Neural cell (in vitro differentiated cells): ENCODE data around the gene SLC24A3. TPM values are rescaled to one million over a fixed set of nuclear protein-coding genes. Genes with fewer than 3 reads are reported as not detected.

Experiments
- H2AFZ ChIP-seq: fragments of 200-600, 300-800 bp; sonication (generic), shearing (Covaris generic); 2 replicates; pipeline ENCODE4 v1.6.0; 2014; ENCODE audit warnings: low read depth, mild to moderate bottlenecking, antibody characterized with exemption, low read length, moderate library complexity
- H3F3A ChIP-seq: fragments of 200-600 bp; shearing (Covaris generic); 2 replicates; pipeline ENCODE4 v1.6.1; 2016; ENCODE audit warnings: mild to moderate bottlenecking, moderate library complexity, mixed read lengths, antibody characterized with exemption, low read length; ENCODE audit not compliant: insufficient read depth, poor library complexity, severe bottlenecking
- H3K27ac ChIP-seq: fragments of 200-600, 300-800 bp; sonication (generic), shearing (Covaris generic); 2 replicates; pipeline ENCODE4 v1.5.1; 2014; ENCODE audit warnings: mild to moderate bottlenecking, low read length, moderate library complexity
- H3K27me3 ChIP-seq: fragments of 300-800, 200-600 bp; sonication (generic), shearing (Covaris generic); 2 replicates; pipeline ENCODE4 v1.6.0; 2014; ENCODE audit warnings: mild to moderate bottlenecking, low read depth, low read length, moderate library complexity; ENCODE audit not compliant: insufficient read depth
- H3K36me3 ChIP-seq: fragments of 300-800, 200-600 bp; sonication (generic), shearing (Covaris generic); 2 replicates; pipeline ENCODE4 v1.5.1; 2014; ENCODE audit warnings: mild to moderate bottlenecking, antibody characterized with exemption, low read length, moderate library complexity; ENCODE audit not compliant: insufficient read depth
- H3K4me2 ChIP-seq: fragments of 300-800, 200-600 bp; sonication (generic), shearing (Covaris generic); 2 replicates; pipeline ENCODE4 v1.6.0; 2014; ENCODE audit warnings: mild to moderate bottlenecking, low read length
- H3K4me3 ChIP-seq: fragments of 300-800, 200-600 bp; sonication (generic), shearing (Covaris generic); 2 replicates; pipeline ENCODE4 v1.5.1; 2014; ENCODE audit warnings: mild to moderate bottlenecking, low read length, moderate library complexity
- H3K79me2 ChIP-seq: fragments of 200-600 bp; shearing (Covaris generic); replicated peaks from 2 replicates; pipeline ENCODE4 v1.6.0; 2014; ENCODE audit warnings: mild to moderate bottlenecking, low read length, moderate library complexity; ENCODE audit not compliant: insufficient read depth
- H3K9ac ChIP-seq: fragments of 300-800, 200-600 bp; sonication (generic), shearing (Covaris generic); 2 replicates; pipeline ENCODE4 v1.6.1; 2016; ENCODE audit warnings: mild to moderate bottlenecking, low read length, mixed read lengths
- H3K9me2 ChIP-seq: fragments of 200-600 bp; shearing (Covaris generic); 2 replicates; pipeline ENCODE4 v1.6.1; 2016; ENCODE audit warnings: mild to moderate bottlenecking, low read length, mixed read lengths; ENCODE audit not compliant: insufficient read depth
- H3K9me3 ChIP-seq: fragments of 200-600, 300-800 bp; sonication (generic), shearing (Covaris generic); 2 replicates; pipeline ENCODE4 v1.6.1; 2016; ENCODE audit warnings: mild to moderate bottlenecking, mixed run types, low read length, moderate library complexity, mixed read lengths
- H4K20me1 ChIP-seq: fragments of 200-600 bp; shearing (Covaris generic); 2 replicates; pipeline ENCODE4 v1.6.1; 2016; ENCODE audit warnings: mild to moderate bottlenecking, mixed run types; ENCODE audit not compliant: insufficient read depth
- EP300 ChIP-seq: fragments of 450-650 bp; conservative IDR thresholded peaks from 2 replicates; pipeline ENCODE4 v1.6.1; 2014; ENCODE audit warnings: antibody characterized with exemption, mild to moderate bottlenecking, moderate library complexity; ENCODE audit not compliant: poor library complexity, severe bottlenecking
- EZH2 ChIP-seq: fragments of 200-600, 300-800 bp; shearing (Covaris generic), sonication (generic); IDR thresholded peaks from 2 replicates; pipeline ENCODE4 v1.6.1; 2014; ENCODE audit warnings: antibody characterized with exemption, low read length, borderline replicate concordance, mild to moderate bottlenecking; ENCODE audit not compliant: insufficient read depth, poor library complexity, severe bottlenecking
- MXI1 ChIP-seq: fragments of 450-650 bp; conservative IDR thresholded peaks from 2 replicates; pipeline ENCODE4 v1.6.1; 2014; ENCODE audit warnings: antibody characterized with exemption, mild to moderate bottlenecking; ENCODE audit not compliant: poor library complexity, severe bottlenecking
- POLR2AphosphoS5 ChIP-seq: IDR thresholded peaks from 2 replicates; pipeline ENCODE4 v1.6.1; 2012
- RAD21 ChIP-seq: fragments of 450-650 bp; conservative IDR thresholded peaks from 2 replicates; pipeline ENCODE4 v1.6.1; 2014; ENCODE audit warnings: antibody characterized with exemption, mild to moderate bottlenecking, moderate library complexity
- SMC3 ChIP-seq: fragments of 450-650 bp; conservative IDR thresholded peaks from 2 replicates; pipeline ENCODE4 v1.6.1; 2014; ENCODE audit warnings: antibody characterized with exemption, mild to moderate bottlenecking, moderate library complexity; ENCODE audit not compliant: poor library complexity
- TAF1 ChIP-seq: IDR thresholded peaks from 2 replicates; pipeline ENCODE4 v1.6.1; 2012; ENCODE audit warnings: low read depth
- polyA plus RNA-seq: library from polyadenylated mRNA; depleted of rRNA; stranded (reverse); fragments of >200 nt; gene quantifications from 2 replicates; pipeline ENCODE4 v1.2.3, GENCODE V29; 2014
- TF ChIP-seq, protein P1 (sequence below): IDR thresholded peaks from 2 replicates; pipeline ENCODE4 v1.6.1; 2012; ENCODE audit warnings: borderline replicate concordance
- TF ChIP-seq, protein P2 (sequence below): fragments of 450-650 bp; IDR thresholded peaks from 2 replicates; pipeline ENCODE4 v1.5.1; 2014; ENCODE audit warnings: antibody characterized with exemption, mild to moderate bottlenecking, moderate library complexity; ENCODE audit not compliant: poor library complexity, severe bottlenecking

SLC24A3 gene
- polyA plus RNA-seq, 1 donor from 2014 or later, result 6.5 TPM

DNA sequence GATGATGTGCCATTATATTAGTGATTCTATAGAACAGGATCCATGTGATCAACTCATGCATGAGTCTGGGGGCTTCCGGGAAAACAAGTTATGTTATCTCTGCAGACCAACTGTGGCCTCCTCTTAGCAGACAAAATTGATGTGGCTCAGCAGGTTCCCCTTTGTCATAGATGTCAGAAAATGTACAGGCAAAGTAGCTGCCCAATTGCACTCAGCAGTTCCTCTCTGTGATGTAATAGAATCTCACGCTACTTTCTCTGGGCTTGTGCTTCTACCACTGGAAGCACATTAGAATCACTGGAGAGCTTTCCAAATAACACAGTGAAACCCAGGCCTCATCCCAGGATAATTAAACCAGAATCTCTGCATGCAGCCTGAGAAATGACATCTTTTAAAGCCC lies 253.1 kb downstream of the SLC24A3 start:
- peak overlapping the region; percentile 12 for H3K27ac ChIP-seq
- H3K9ac ChIP-seq, result no peak overlapping the region
- H2AFZ ChIP-seq, result no peak overlapping the region
- H3K36me3 ChIP-seq, result no peaks in the 10 kb centered on the region
- no peaks in the 10 kb centered on the region for H4K20me1 ChIP-seq
- H3K4me2 ChIP-seq, result no peak overlapping the region
- TF ChIP-seq RAD21 (no peak), EP300 (no peak)
- no peaks in the 10 kb centered on the region for H3K9me3 ChIP-seq
- no peaks in the 10 kb centered on the region for H3K9me2 ChIP-seq
- H3F3A ChIP-seq, result peaks cover 5% of the 10 kb centered on the region
- H3K27me3 ChIP-seq, result no peaks in the 10 kb centered on the region
- no peak overlapping the region for H3K4me3 ChIP-seq
- H3K79me2 ChIP-seq, result no peaks in the 10 kb centered on the region

- Histone ChIP-seq H2AFZ (no peak overlapping the region), H4K20me1 (no peaks in the 10 kb centered on the region), H3K36me3 (no peaks in the 10 kb centered on the region), H3F3A (peaks cover 5% of the 10 kb centered on the region), H3K4me2 (peak overlapping the region; percentile 27), H3K9me3 (no peaks in the 10 kb centered on the region), H3K79me2 (no peaks in the 10 kb centered on the region), H3K27ac (peak overlapping the region; percentile 12), H3K9ac (no peak overlapping the region), H3K4me3 (no peak overlapping the region), H3K9me2 (no peaks in the 10 kb centered on the region), H3K27me3 (no peaks in the 10 kb centered on the region)
- TF ChIP-seq SMC3 (no peak), EP300 (no peak), POLR2AphosphoS5 (no peak), EZH2 (no peak), MXI1 (no peak), TAF1 (no peak), RAD21 (no peak)
- TF ChIP-seq, protein P1, sequence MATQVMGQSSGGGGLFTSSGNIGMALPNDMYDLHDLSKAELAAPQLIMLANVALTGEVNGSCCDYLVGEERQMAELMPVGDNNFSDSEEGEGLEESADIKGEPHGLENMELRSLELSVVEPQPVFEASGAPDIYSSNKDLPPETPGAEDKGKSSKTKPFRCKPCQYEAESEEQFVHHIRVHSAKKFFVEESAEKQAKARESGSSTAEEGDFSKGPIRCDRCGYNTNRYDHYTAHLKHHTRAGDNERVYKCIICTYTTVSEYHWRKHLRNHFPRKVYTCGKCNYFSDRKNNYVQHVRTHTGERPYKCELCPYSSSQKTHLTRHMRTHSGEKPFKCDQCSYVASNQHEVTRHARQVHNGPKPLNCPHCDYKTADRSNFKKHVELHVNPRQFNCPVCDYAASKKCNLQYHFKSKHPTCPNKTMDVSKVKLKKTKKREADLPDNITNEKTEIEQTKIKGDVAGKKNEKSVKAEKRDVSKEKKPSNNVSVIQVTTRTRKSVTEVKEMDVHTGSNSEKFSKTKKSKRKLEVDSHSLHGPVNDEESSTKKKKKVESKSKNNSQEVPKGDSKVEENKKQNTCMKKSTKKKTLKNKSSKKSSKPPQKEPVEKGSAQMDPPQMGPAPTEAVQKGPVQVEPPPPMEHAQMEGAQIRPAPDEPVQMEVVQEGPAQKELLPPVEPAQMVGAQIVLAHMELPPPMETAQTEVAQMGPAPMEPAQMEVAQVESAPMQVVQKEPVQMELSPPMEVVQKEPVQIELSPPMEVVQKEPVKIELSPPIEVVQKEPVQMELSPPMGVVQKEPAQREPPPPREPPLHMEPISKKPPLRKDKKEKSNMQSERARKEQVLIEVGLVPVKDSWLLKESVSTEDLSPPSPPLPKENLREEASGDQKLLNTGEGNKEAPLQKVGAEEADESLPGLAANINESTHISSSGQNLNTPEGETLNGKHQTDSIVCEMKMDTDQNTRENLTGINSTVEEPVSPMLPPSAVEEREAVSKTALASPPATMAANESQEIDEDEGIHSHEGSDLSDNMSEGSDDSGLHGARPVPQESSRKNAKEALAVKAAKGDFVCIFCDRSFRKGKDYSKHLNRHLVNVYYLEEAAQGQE, result no peak
- TF ChIP-seq, protein P2, sequence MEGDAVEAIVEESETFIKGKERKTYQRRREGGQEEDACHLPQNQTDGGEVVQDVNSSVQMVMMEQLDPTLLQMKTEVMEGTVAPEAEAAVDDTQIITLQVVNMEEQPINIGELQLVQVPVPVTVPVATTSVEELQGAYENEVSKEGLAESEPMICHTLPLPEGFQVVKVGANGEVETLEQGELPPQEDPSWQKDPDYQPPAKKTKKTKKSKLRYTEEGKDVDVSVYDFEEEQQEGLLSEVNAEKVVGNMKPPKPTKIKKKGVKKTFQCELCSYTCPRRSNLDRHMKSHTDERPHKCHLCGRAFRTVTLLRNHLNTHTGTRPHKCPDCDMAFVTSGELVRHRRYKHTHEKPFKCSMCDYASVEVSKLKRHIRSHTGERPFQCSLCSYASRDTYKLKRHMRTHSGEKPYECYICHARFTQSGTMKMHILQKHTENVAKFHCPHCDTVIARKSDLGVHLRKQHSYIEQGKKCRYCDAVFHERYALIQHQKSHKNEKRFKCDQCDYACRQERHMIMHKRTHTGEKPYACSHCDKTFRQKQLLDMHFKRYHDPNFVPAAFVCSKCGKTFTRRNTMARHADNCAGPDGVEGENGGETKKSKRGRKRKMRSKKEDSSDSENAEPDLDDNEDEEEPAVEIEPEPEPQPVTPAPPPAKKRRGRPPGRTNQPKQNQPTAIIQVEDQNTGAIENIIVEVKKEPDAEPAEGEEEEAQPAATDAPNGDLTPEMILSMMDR, result no peak
These were observed 253.9 kb downstream of the SLC24A3 start for GRCh38 chr20:19466206-19466928.
